Mesothelial cell of epicardium (in vitro differentiated cells): ENCODE measurements around the gene INTS2. TPM values are rescaled to one million over a fixed set of nuclear protein-coding genes. Genes with fewer than 3 reads are reported as not detected.

Experiments
- DNase-seq, 2 experiments: peaks; one replicate each; pipeline ENCODE4 v3.0.0; 2021; ENCODE audit warnings: low spot score in 2 of 2; ENCODE audit not compliant: unreplicated experiment in 2 of 2
- H3K27ac Mint-ChIP-seq: 2 replicates; pipeline ENCODE4 v1.8.0; 2021; ENCODE audit warnings: mixed read lengths
- H3K27me3 Mint-ChIP-seq: 2 replicates; pipeline ENCODE4 v1.8.0; 2021; ENCODE audit warnings: low read depth, mixed read lengths
- H3K36me3 Mint-ChIP-seq: 2 replicates; pipeline ENCODE4 v1.8.0; 2021; ENCODE audit warnings: mixed read lengths
- H3K4me1 Mint-ChIP-seq: 2 replicates; pipeline ENCODE4 v1.8.0; 2021; ENCODE audit warnings: mixed read lengths
- H3K4me3 Mint-ChIP-seq: 2 replicates; pipeline ENCODE4 v1.8.0; 2021; ENCODE audit warnings: mild to moderate bottlenecking, moderate library complexity, mixed read lengths
- H3K9me3 Mint-ChIP-seq: 2 replicates; pipeline ENCODE4 v1.8.0; 2021; ENCODE audit warnings: mixed read lengths
- CTCF ChIP-seq: fragments of 200-600 bp; sonication (generic); IDR thresholded peaks from one replicate; pipeline ENCODE4 v1.5.0; 2021; ENCODE audit warnings: antibody characterized with exemption; ENCODE audit not compliant: unreplicated experiment
- total RNA-seq: library from RNA; stranded (reverse); gene quantifications from 3 replicates; pipeline ENCODE4 v1.2.1, GENCODE V29; 2021

The INTS2 gene
- total RNA-seq, 1 donor from 2014 or later, result 17.1 TPM

- H3K36me3 Mint-ChIP-seq, result peaks cover 16% of the 10 kb centered on the region
- no peaks in the 10 kb centered on the region for H3K9me3 Mint-ChIP-seq
- no peaks in the 10 kb centered on the region for H3K27me3 Mint-ChIP-seq
- H3K27ac Mint-ChIP-seq, result no peak overlapping the region
- no peak for TF ChIP-seq CTCF
- H3K4me1 Mint-ChIP-seq, result no peaks in the 10 kb centered on the region
- H3K4me3 Mint-ChIP-seq, result no peak overlapping the region
- no peak for DNase-seq
Observed at GRCh38 chr17:61884864-61885263, 42.9 kb downstream of the INTS2 start.

DNA sequence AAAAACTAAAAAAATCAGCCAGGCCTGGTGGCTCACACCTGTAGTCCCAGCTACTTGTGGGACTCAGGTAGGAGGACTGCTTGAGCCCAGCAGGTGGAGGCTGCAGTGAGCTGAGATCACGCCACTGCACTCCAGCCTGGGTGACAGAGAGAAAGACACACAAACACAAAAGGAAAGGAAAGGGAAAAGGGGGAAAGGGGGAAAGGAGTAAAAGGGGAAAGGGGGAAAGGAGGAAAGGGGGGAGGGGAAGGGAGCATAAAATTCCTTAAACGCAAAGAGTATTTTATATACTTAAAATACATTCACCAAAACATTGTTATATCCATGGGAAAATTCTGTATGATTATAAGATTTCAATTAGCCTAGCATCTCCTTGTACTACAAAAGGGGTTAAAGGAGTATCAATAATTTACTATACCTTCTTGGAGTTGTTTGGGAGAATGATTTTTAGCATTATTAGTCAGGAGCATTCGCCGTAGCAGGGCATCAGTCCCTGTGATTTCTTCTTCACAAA is 47.1 kb downstream of the INTS2 start:
- no peak overlapping the region for H3K27ac Mint-ChIP-seq
- no peak overlapping the region for H3K4me3 Mint-ChIP-seq
- DNase-seq, result no peak
- no peaks in the 10 kb centered on the region for H3K27me3 Mint-ChIP-seq
- TF ChIP-seq CTCF, result no peak
- H3K9me3 Mint-ChIP-seq, result no peaks in the 10 kb centered on the region
- no peaks in the 10 kb centered on the region for H3K4me1 Mint-ChIP-seq
- peaks cover 15% of the 10 kb centered on the region for H3K36me3 Mint-ChIP-seq

GRCh38 chr17:61878984-61879612 is 48.7 kb downstream of the INTS2 start:
- Mint-ChIP-seq H3K9me3 (no peaks in the 10 kb centered on the region), H3K27ac (no peak overlapping the region), H3K36me3 (peaks cover 11% of the 10 kb centered on the region), H3K4me1 (no peaks in the 10 kb centered on the region), H3K4me3 (no peak overlapping the region), H3K27me3 (no peaks in the 10 kb centered on the region)
- no peak for DNase-seq
- TF ChIP-seq CTCF, result no peak

- TF ChIP-seq CTCF, result no peak
- no peaks in the 10 kb centered on the region for H3K9me3 Mint-ChIP-seq
- peaks cover 11% of the 10 kb centered on the region for H3K36me3 Mint-ChIP-seq
- H3K27ac Mint-ChIP-seq, result no peak overlapping the region
- H3K4me1 Mint-ChIP-seq, result no peaks in the 10 kb centered on the region
- no peak overlapping the region for H3K4me3 Mint-ChIP-seq
- DNase-seq, result no peak
- H3K27me3 Mint-ChIP-seq, result no peaks in the 10 kb centered on the region
Observed at GRCh38 chr17:61878520-61878919, 49.3 kb downstream of the INTS2 start.

DNA sequence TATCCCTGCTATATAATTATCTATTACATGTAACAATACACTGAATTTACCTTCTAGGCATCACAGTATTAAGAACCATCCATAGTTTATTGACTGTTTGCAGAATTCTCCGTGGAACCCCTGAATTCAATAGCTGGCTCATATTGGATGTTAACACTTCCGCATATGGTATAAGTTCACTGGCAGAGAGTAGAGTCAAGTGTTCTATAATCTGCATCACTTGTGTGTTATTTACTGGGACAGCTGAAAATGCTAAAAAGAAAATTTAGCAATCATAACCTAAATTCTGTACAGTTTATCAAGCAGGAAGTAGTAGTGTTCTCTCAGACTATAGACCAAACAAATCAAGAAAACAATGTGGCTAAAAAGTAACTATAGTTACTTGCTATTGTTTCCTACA is 49.9 kb downstream of the INTS2 start:
- H3K36me3 Mint-ChIP-seq, result peaks cover 11% of the 10 kb centered on the region
- no peak overlapping the region for H3K27ac Mint-ChIP-seq
- H3K9me3 Mint-ChIP-seq, result no peaks in the 10 kb centered on the region
- no peak for DNase-seq
- no peak overlapping the region for H3K4me3 Mint-ChIP-seq
- no peaks in the 10 kb centered on the region for H3K27me3 Mint-ChIP-seq
- no peaks in the 10 kb centered on the region for H3K4me1 Mint-ChIP-seq
- no peak for TF ChIP-seq CTCF

DNA sequence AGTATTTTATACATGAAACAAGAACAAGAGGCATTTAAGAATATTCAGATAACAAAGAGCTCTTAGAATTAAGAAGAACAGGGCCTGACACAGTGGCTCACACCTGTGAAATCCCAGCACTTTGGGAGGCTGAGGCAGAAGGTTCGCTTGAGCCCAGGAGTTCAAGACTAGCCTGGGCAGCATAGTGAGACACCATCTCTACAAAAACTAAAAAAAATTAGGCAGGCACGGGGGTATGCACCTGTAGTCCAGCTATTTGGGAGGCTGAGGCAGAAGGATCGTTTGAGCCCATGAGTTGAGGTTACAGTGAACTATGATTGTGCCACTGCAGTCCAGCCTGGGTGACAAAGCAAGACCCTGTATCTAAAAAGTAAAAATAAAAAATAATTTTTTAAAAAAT is 52.0 kb downstream of the INTS2 start:
- Mint-ChIP-seq H3K27ac (no peak overlapping the region), H3K4me1 (no peaks in the 10 kb centered on the region), H3K36me3 (peaks cover 13% of the 10 kb centered on the region), H3K4me3 (no peak overlapping the region), H3K9me3 (no peaks in the 10 kb centered on the region), H3K27me3 (no peaks in the 10 kb centered on the region)
- no peak for DNase-seq
- no peak for TF ChIP-seq CTCF
